Smooth muscle cell (in vitro differentiated cells): ENCODE results near the gene CALD1. TPM values are rescaled to one million over a fixed set of nuclear protein-coding genes. Genes with fewer than 3 reads are reported as not detected.

Experiments used
- DNase-seq: peaks from one replicate; lab custom pipeline; 2025; ENCODE audit not compliant: unreplicated experiment; lab: John Stamatoyannopoulos, UW
- H2AFZ ChIP-seq: fragments of 200-600 bp; sonication (generic); 2 replicates; pipeline ENCODE4 v1.6.0; 2016; ENCODE audit warnings: antibody characterized with exemption, low read depth, mild to moderate bottlenecking
- H3F3A ChIP-seq: fragments of 200-600 bp; sonication (generic); 2 replicates; pipeline ENCODE4 v1.6.0; 2017; ENCODE audit warnings: antibody characterized with exemption, low read depth
- H3K27ac ChIP-seq: fragments of 200-600 bp; sonication (generic); 2 replicates; pipeline ENCODE4 v1.5.1; 2016; ENCODE audit warnings: low read depth, mild to moderate bottlenecking
- H3K27me3 ChIP-seq: fragments of 200-600 bp; sonication (generic); 2 replicates; pipeline ENCODE4 v1.6.1; 2016; ENCODE audit warnings: low read depth, mild to moderate bottlenecking
- H3K36me3 ChIP-seq: fragments of 200-600 bp; sonication (generic); 2 replicates; pipeline ENCODE4 v1.5.1; 2016; ENCODE audit warnings: low read depth
- H3K4me1 ChIP-seq: fragments of 200-600 bp; sonication (generic); 2 replicates; pipeline ENCODE4 v1.5.1; 2016; ENCODE audit warnings: low read depth
- H3K4me2 ChIP-seq: fragments of 200-600 bp; sonication (generic); 2 replicates; pipeline ENCODE4 v1.6.0; 2016; ENCODE audit warnings: mild to moderate bottlenecking
- H3K4me3 ChIP-seq: fragments of 200-600 bp; sonication (generic); 2 replicates; pipeline ENCODE4 v1.5.1; 2016; ENCODE audit warnings: mild to moderate bottlenecking
- H3K79me2 ChIP-seq: fragments of 200-600 bp; sonication (generic); 2 replicates; pipeline ENCODE4 v1.6.0; 2016; ENCODE audit warnings: low read depth, mild to moderate bottlenecking
- H3K9ac ChIP-seq: fragments of 200-600 bp; sonication (generic); 2 replicates; pipeline ENCODE4 v1.6.0; 2016; ENCODE audit warnings: low read depth
- H3K9me3 ChIP-seq: fragments of 200-600 bp; sonication (generic); replicated peaks from 2 replicates; pipeline ENCODE4 v1.5.1; 2016; ENCODE audit warnings: low read depth
- H4K20me1 ChIP-seq: fragments of 200-600 bp; sonication (generic); 2 replicates; pipeline ENCODE4 v1.6.0; 2016; ENCODE audit warnings: low read depth
- CTCF ChIP-seq: fragments of 200-600 bp; sonication (generic); IDR thresholded peaks from 2 replicates; pipeline ENCODE4 v1.5.1; 2017; ENCODE audit warnings: borderline replicate concordance, mild to moderate bottlenecking, antibody characterized with exemption; ENCODE audit not compliant: insufficient read depth, poor library complexity, severe bottlenecking
- WGBS: methylation state at CpG from one replicate; pipeline ENCODE4 v1.1.7; 2016; ENCODE audit warnings: low lambda C conversion rate; 5-methylcytosine and 5-hydroxymethylcytosine counted together
- polyA plus RNA-seq: library from polyadenylated mRNA; unstranded; fragments of >200 nt; fragmentation: Nextera tagmentation; extraction: Ambion mirVana; gene quantifications from 2 replicates; pipeline ENCODE4 v1.2.1, GENCODE V29; 2016
- total RNA-seq: library from RNA; depleted of rRNA; stranded (reverse); fragments of >200 nt; gene quantifications from 2 replicates; pipeline ENCODE4 v1.2.3, GENCODE V29; 2014

Gene CALD1
- total and polyA plus RNA-seq, 2 experiments from 2014 or later: 948 to 1,552 TPM

- Histone ChIP-seq H3K4me3 (no peak overlapping the region), H4K20me1 (peaks cover 97% of the 10 kb centered on the region), H3K36me3 (peaks cover 18% of the 10 kb centered on the region), H3K27me3 (no peaks in the 10 kb centered on the region), H3K9me3 (no peaks in the 10 kb centered on the region), H3K27ac (peak overlapping the region; percentile 81), H3K4me2 (peak overlapping the region; percentile 79), H3F3A (peaks cover 63% of the 10 kb centered on the region), H2AFZ (no peak overlapping the region), H3K9ac (peak overlapping the region; percentile 3), H3K79me2 (peaks cover 97% of the 10 kb centered on the region), H3K4me1 (peaks cover 29% of the 10 kb centered on the region)
- DNase-seq: no peak
- TF ChIP-seq CTCF: no peak
- 15% methylated on average over 8 of the region's 8 CpGs for WGBS
These were observed 87.2 kb downstream of the CALD1 start for GRCh38 chr7:134866617-134867016.

- peaks cover 18% of the 10 kb centered on the region for H3K36me3 ChIP-seq
- H4K20me1 ChIP-seq: peaks cover 97% of the 10 kb centered on the region
- H3K27me3 ChIP-seq: no peaks in the 10 kb centered on the region
- peaks cover 30% of the 10 kb centered on the region for H3K4me1 ChIP-seq
- no peak overlapping the region for H3K4me2 ChIP-seq
- H3K27ac ChIP-seq: peak overlapping the region; percentile 81
- WGBS: 90% methylated on average over 5 of the region's 5 CpGs
- no peak for TF ChIP-seq CTCF
- no peak overlapping the region for H3K4me3 ChIP-seq
- H3K79me2 ChIP-seq: peaks cover 96% of the 10 kb centered on the region
- H3K9me3 ChIP-seq: no peaks in the 10 kb centered on the region
- H3K9ac ChIP-seq: no peak overlapping the region
- peaks cover 71% of the 10 kb centered on the region for H3F3A ChIP-seq
- no peak overlapping the region for H2AFZ ChIP-seq
- DNase-seq: no peak
These were observed 90.7 kb downstream of the CALD1 start for GRCh38 chr7:134870156-134870555.

- Histone ChIP-seq H2AFZ (no peak overlapping the region), H3K4me3 (no peak overlapping the region), H3K36me3 (peaks cover 18% of the 10 kb centered on the region), H3K4me2 (peak overlapping the region; percentile 7), H3K27ac (peak overlapping the region; percentile 81), H3K9me3 (no peaks in the 10 kb centered on the region), H3K9ac (no peak overlapping the region), H3K4me1 (peaks cover 23% of the 10 kb centered on the region), H4K20me1 (peaks cover 97% of the 10 kb centered on the region), H3K79me2 (peaks cover 94% of the 10 kb centered on the region), H3K27me3 (no peaks in the 10 kb centered on the region), H3F3A (peaks cover 75% of the 10 kb centered on the region)
- WGBS: 100% methylated on average over 1 of the region's 1 CpG
- DNase-seq: no peak
- no peak for TF ChIP-seq CTCF
These were observed 91.3 kb downstream of the CALD1 start for GRCh38 chr7:134870781-134871180.

- H3K4me3 ChIP-seq: no peak overlapping the region
- 33% methylated on average over 6 of the region's 6 CpGs for WGBS
- no peak overlapping the region for H3K9ac ChIP-seq
These were observed 93.8 kb downstream of the CALD1 start for GRCh38 chr7:134873253-134873652.

More at GRCh38 chr7:134873253-134873652, 93.8 kb downstream of the CALD1 start:
- Histone ChIP-seq H3K27ac (peak overlapping the region; percentile 81), H3K4me2 (peak overlapping the region; percentile 67), H3F3A (peaks cover 86% of the 10 kb centered on the region), H3K27me3 (no peaks in the 10 kb centered on the region), H3K36me3 (peaks cover 14% of the 10 kb centered on the region), H3K9me3 (no peaks in the 10 kb centered on the region), H3K4me1 (peaks cover 13% of the 10 kb centered on the region), H3K79me2 (peaks cover 95% of the 10 kb centered on the region), H2AFZ (no peak overlapping the region), H4K20me1 (peaks cover 98% of the 10 kb centered on the region)
- no peak for TF ChIP-seq CTCF
- no peak for DNase-seq
